Measurements from ENCODE around the gene C15orf39. TPM values are rescaled to one million over a fixed set of nuclear protein-coding genes. Genes with fewer than 3 reads are reported as not detected.

C15orf39 gene
- total and polyA plus RNA-seq, 2 experiments from 2014 or later, result 13.4 to 54.1 TPM

DNA sequence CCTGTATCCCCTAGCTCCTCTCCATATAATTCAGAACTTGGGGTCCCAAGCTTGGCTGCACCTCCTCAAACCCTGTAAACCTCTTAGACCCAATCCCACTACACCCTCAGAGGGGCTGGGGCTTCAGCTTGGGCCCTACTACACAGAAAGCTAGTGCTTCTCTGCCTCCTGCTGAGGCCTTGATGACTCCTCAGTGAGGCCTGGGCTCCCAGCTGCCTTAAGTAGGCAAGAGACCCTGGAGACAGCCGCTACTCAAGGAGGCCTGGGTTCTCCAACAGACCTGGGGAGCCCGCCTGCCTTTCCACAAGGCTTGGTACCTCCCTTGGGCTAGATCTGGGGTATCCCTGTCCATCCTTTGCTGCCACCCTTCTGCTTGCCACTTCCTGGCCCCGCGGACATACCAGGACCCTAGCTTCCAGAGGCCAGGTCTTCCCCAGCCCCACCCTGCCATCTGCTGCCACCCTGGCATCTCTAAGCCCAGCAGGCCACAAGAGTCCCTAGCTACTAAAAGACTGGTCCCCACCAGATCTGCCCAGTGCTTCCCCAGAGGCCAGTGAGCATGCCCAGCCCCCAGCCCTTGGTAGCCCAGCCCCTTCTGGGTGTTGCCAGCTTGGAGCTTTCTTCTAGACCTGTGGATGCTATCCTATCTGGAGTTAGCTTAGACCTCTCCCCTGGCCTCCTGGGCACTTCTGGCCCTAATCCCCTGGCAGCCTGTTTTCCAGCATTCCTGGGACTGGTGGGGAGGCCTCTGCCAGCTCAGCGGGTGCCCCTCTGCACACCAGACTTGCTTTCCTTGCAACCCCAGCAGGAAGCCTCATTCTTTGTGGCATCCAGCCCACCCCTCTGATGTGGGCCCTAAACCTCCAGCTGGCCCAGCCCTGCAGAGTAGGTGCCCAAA, 13.7 kb downstream of the C15orf39 start:
- peaks cover 18% of the 10 kb centered on the region for H3K36me3 Mint-ChIP-seq (ENCODE audit: low read depth)

More for the DNA sequence above, 13.7 kb downstream of the C15orf39 start:
- Mint-ChIP-seq H3K27ac (no peak overlapping the region), H3K9me3 (no peaks in the 10 kb centered on the region), H3K27me3 (ENCODE audit: insufficient read depth, low read depth, poor library complexity) (peaks cover 18% of the 10 kb centered on the region), H3K4me3 (no peak overlapping the region), H3K4me1 (peaks cover 29% of the 10 kb centered on the region)
- Histone ChIP-seq H2AFZ (no peak overlapping the region), H3F3A (replicated peaks; ENCODE audit: low read depth) (no peaks in the 10 kb centered on the region), H3K4me1 (ENCODE audit: insufficient read depth) (no peaks in the 10 kb centered on the region; the same call in 1 of the 2 replicates), H3K36me3 (ENCODE audit: insufficient read depth) (peaks cover 5% of the 10 kb centered on the region; the same call in 1 of the 2 replicates), H3K27me3 (ENCODE audit: insufficient read depth) (no peaks in the 10 kb centered on the region), H3K4me3 (no peak overlapping the region), H3K9me2 (ENCODE audit: insufficient read depth) (no peaks in the 10 kb centered on the region), H3K4me2 (no peak overlapping the region), H3K27ac (ENCODE audit: low read depth) (no peak overlapping the region), H4K20me1 (replicated peaks; ENCODE audit: insufficient read depth) (peaks cover 18% of the 10 kb centered on the region), H3K79me2 (replicated peaks; ENCODE audit: insufficient read depth) (peaks cover 2% of the 10 kb centered on the region; the same call in 1 of the 2 replicates)
- ATAC-seq (peak; percentile 20), DNase-seq (ENCODE audit: low spot score) (peak; percentile 17)
- no peak for TF ChIP-seq ZNF114 (CRISPR knock-in tag; IDR thresholded peaks at IDR 0.05)
- no peak for TF ChIP-seq EZH2 (IDR thresholded peaks at IDR 0.05; ENCODE audit: low read depth, unreplicated experiment)
- TF ChIP-seq, protein P1, sequence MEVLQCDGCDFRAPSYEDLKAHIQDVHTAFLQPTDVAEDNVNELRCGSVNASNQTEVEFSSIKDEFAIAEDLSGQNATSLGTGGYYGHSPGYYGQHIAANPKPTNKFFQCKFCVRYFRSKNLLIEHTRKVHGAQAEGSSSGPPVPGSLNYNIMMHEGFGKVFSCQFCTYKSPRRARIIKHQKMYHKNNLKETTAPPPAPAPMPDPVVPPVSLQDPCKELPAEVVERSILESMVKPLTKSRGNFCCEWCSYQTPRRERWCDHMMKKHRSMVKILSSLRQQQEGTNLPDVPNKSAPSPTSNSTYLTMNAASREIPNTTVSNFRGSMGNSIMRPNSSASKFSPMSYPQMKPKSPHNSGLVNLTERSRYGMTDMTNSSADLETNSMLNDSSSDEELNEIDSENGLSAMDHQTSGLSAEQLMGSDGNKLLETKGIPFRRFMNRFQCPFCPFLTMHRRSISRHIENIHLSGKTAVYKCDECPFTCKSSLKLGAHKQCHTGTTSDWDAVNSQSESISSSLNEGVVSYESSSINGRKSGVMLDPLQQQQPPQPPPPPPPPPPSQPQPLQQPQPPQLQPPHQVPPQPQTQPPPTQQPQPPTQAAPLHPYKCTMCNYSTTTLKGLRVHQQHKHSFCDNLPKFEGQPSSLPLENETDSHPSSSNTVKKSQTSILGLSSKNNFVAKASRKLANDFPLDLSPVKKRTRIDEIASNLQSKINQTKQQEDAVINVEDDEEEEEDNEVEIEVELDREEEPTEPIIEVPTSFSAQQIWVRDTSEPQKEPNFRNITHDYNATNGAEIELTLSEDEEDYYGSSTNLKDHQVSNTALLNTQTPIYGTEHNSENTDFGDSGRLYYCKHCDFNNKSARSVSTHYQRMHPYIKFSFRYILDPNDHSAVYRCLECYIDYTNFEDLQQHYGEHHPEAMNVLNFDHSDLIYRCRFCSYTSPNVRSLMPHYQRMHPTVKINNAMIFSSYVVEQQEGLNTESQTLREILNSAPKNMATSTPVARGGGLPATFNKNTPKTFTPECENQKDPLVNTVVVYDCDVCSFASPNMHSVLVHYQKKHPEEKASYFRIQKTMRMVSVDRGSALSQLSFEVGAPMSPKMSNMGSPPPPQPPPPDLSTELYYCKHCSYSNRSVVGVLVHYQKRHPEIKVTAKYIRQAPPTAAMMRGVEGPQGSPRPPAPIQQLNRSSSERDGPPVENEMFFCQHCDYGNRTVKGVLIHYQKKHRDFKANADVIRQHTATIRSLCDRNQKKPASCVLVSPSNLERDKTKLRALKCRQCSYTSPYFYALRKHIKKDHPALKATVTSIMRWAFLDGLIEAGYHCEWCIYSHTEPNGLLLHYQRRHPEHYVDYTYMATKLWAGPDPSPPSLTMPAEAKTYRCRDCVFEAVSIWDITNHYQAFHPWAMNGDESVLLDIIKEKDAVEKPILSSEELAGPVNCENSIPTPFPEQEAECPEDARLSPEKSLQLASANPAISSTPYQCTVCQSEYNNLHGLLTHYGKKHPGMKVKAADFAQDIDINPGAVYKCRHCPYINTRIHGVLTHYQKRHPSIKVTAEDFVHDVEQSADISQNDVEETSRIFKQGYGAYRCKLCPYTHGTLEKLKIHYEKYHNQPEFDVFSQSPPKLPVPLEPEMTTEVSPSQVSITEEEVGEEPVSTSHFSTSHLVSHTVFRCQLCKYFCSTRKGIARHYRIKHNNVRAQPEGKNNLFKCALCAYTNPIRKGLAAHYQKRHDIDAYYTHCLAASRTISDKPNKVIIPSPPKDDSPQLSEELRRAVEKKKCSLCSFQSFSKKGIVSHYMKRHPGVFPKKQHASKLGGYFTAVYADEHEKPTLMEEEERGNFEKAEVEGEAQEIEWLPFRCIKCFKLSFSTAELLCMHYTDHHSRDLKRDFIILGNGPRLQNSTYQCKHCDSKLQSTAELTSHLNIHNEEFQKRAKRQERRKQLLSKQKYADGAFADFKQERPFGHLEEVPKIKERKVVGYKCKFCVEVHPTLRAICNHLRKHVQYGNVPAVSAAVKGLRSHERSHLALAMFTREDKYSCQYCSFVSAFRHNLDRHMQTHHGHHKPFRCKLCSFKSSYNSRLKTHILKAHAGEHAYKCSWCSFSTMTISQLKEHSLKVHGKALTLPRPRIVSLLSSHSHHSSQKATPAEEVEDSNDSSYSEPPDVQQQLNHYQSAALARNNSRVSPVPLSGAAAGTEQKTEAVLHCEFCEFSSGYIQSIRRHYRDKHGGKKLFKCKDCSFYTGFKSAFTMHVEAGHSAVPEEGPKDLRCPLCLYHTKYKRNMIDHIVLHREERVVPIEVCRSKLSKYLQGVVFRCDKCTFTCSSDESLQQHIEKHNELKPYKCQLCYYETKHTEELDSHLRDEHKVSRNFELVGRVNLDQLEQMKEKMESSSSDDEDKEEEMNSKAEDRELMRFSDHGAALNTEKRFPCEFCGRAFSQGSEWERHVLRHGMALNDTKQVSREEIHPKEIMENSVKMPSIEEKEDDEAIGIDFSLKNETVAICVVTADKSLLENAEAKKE (CRISPR knock-in tag; IDR thresholded peaks at IDR 0.05), result no peak
- no peak for TF ChIP-seq NANOG (IDR thresholded peaks at IDR 0.05; ENCODE audit: borderline replicate concordance)
- TF ChIP-seq POLR2AphosphoS5 (IDR thresholded peaks at IDR 0.05; ENCODE audit: low read depth), result no peak; the same call in 1 of the 2 replicates
- TF ChIP-seq, protein P2, sequence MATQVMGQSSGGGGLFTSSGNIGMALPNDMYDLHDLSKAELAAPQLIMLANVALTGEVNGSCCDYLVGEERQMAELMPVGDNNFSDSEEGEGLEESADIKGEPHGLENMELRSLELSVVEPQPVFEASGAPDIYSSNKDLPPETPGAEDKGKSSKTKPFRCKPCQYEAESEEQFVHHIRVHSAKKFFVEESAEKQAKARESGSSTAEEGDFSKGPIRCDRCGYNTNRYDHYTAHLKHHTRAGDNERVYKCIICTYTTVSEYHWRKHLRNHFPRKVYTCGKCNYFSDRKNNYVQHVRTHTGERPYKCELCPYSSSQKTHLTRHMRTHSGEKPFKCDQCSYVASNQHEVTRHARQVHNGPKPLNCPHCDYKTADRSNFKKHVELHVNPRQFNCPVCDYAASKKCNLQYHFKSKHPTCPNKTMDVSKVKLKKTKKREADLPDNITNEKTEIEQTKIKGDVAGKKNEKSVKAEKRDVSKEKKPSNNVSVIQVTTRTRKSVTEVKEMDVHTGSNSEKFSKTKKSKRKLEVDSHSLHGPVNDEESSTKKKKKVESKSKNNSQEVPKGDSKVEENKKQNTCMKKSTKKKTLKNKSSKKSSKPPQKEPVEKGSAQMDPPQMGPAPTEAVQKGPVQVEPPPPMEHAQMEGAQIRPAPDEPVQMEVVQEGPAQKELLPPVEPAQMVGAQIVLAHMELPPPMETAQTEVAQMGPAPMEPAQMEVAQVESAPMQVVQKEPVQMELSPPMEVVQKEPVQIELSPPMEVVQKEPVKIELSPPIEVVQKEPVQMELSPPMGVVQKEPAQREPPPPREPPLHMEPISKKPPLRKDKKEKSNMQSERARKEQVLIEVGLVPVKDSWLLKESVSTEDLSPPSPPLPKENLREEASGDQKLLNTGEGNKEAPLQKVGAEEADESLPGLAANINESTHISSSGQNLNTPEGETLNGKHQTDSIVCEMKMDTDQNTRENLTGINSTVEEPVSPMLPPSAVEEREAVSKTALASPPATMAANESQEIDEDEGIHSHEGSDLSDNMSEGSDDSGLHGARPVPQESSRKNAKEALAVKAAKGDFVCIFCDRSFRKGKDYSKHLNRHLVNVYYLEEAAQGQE (IDR thresholded peaks at IDR 0.05; ENCODE audit: unreplicated experiment), result no peak
- no peak for TF ChIP-seq EZH2phosphoT487 (IDR thresholded peaks at IDR 0.05; ENCODE audit: unreplicated experiment)
- TF ChIP-seq ZNF331 (CRISPR knock-in tag; IDR thresholded peaks at IDR 0.05; ENCODE audit: low read depth), result no peak
- no peak for TF ChIP-seq STAT1 (IDR thresholded peaks at IDR 0.05; ENCODE audit: unreplicated experiment)
- TF ChIP-seq, protein P3, sequence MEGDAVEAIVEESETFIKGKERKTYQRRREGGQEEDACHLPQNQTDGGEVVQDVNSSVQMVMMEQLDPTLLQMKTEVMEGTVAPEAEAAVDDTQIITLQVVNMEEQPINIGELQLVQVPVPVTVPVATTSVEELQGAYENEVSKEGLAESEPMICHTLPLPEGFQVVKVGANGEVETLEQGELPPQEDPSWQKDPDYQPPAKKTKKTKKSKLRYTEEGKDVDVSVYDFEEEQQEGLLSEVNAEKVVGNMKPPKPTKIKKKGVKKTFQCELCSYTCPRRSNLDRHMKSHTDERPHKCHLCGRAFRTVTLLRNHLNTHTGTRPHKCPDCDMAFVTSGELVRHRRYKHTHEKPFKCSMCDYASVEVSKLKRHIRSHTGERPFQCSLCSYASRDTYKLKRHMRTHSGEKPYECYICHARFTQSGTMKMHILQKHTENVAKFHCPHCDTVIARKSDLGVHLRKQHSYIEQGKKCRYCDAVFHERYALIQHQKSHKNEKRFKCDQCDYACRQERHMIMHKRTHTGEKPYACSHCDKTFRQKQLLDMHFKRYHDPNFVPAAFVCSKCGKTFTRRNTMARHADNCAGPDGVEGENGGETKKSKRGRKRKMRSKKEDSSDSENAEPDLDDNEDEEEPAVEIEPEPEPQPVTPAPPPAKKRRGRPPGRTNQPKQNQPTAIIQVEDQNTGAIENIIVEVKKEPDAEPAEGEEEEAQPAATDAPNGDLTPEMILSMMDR (conservative IDR thresholded peaks at IDR 0.05; ENCODE audit: low read depth in 2 of 2), result no peak
- TF ChIP-seq, protein P4, sequence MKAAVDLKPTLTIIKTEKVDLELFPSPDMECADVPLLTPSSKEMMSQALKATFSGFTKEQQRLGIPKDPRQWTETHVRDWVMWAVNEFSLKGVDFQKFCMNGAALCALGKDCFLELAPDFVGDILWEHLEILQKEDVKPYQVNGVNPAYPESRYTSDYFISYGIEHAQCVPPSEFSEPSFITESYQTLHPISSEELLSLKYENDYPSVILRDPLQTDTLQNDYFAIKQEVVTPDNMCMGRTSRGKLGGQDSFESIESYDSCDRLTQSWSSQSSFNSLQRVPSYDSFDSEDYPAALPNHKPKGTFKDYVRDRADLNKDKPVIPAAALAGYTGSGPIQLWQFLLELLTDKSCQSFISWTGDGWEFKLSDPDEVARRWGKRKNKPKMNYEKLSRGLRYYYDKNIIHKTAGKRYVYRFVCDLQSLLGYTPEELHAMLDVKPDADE (IDR thresholded peaks at IDR 0.05), result no peak

Measured in GM23338 (cell line).